Brain microvascular endothelial cell (primary cell): Measurements from ENCODE around the gene LIX1.

ENCODE experiments used
- DNase-seq: peaks from one replicate; pipeline ENCODE4 v3.0.0-alpha.2; 2020
- H3K27ac ChIP-seq: fragments of 250-450 bp; sonication (Bioruptor Pico); 2 replicates; pipeline ENCODE4 v1.5.1; 2020; ENCODE audit warnings: mild to moderate bottlenecking, moderate library complexity
- H3K27me3 ChIP-seq: fragments of 250-450 bp; sonication (Bioruptor Pico); replicated peaks from 2 replicates; pipeline ENCODE4 v1.5.1; 2020; ENCODE audit warnings: mild to moderate bottlenecking
- H3K36me3 ChIP-seq: fragments of 250-450 bp; sonication (Bioruptor Pico); replicated peaks from 2 replicates; pipeline ENCODE4 v1.5.1; 2020; ENCODE audit warnings: mild to moderate bottlenecking
- H3K4me3 ChIP-seq: 2 replicates; pipeline ENCODE4 v1.5.1; 2011; ENCODE audit warnings: low read depth, mild to moderate bottlenecking, control low read depth, low read length, moderate library complexity
- CTCF ChIP-seq: IDR thresholded peaks from 2 replicates; pipeline ENCODE4 v1.5.1; 2011; ENCODE audit warnings: low read depth, mild to moderate bottlenecking, moderate library complexity, low read length, control low read depth, inconsistent platforms; ENCODE audit errors: missing control alignments
- in situ Hi-C: cut with HindIII; loops from 2 replicates; pipeline ENCODE4 v1.10.0; 2017; ENCODE audit warnings: low sequenced_read_pairs, low pct_ligation_motif_present

Gene LIX1

DNA sequence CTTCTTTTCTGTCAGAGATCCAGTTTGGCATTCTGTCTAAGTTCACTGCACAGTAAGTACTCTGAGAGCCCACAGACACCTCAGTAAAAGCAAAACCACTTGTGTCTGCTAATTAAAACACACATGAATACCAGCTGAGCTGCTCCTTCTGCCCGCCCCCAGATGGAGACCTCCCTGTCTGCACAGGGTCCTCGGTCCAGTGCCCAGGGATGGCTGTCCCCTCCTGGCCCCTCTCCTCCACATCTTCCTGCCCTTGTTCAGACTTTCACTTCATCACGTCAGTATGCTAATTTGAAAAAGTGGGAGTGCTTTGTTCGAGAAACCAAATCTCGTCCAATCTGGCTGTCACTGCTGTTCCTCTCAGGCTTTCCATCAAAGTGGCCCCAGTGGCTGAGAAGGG, 43.5 kb downstream of the LIX1 start:
- Histone ChIP-seq H3K27me3 (no peaks in the 10 kb centered on the region), H3K27ac (no peak overlapping the region), H3K36me3 (no peaks in the 10 kb centered on the region), H3K4me3 (no peak overlapping the region)
- TF ChIP-seq CTCF = no peak
- DNase-seq = no peak
- in situ Hi-C loops = no loop called here

DNA sequence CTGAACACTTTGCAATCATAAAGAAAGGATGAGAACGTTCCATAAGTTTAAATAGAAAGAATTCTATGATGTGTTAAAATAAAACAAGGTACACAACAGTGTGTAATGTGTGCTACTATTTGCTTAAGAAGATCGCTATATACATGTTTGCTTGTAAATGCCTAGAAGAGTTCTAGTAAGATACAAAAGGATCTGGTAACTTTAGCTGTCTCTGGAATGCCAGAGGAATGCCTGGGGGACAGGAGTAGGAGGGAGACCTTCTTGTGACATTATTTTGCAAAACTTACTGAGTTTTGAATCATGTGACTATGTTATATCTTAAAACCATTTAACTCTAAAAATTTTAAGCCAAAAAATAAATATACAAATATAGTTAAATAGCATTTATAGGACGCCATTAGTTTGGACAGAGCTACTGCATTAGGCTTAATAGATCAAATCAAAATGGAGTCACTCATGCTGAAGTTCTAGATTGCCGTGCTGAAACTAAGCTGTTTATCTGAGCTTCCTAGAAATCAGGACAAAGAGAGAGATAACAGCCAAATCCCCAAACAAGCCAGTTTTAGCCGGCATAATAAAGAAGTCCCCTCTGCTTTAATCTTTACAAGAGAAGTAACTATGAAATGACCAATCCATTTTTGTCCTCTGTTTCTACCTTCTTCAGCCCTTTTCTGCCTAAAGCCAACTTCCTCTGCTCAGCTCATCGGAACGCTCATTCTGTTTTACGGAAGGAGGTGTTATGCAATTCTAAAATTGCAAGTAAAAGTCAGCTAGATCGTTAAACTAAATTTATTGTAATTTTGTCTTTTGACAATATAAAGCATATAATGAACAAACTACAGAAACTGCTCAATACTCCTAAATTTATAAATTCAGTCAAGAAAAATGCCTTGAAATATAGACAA, 44.8 kb downstream of the LIX1 start:
- in situ Hi-C loops = no loop called here
- no peak for TF ChIP-seq CTCF
- Histone ChIP-seq H3K27me3 (no peaks in the 10 kb centered on the region), H3K4me3 (no peak overlapping the region), H3K36me3 (no peaks in the 10 kb centered on the region), H3K27ac (no peak overlapping the region)
- DNase-seq = no peak

DNA sequence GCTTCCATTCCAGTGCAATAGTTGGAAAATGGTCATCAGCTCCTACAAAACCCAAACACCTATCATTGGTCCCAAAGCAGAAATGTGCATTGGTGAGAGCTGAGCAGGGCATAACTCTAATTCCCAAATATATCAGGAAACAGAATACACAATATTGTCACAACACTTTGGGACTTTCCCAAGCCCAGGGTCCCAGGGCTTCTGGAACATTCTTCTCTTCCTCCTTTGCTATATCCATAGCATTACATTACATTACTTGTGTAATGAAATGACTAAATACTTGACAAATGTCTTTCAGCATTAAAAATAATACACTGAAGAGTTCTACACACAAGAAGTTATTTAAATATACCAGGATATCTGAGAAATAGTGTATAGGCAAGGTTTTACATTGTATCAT, 45.6 kb downstream of the LIX1 start:
- no peak overlapping the region for H3K4me3 ChIP-seq
- H3K36me3 ChIP-seq = no peaks in the 10 kb centered on the region
- H3K27ac ChIP-seq = no peak overlapping the region
- no peak for TF ChIP-seq CTCF
- in situ Hi-C loops = no loop called here
- DNase-seq = no peak
- no peaks in the 10 kb centered on the region for H3K27me3 ChIP-seq

DNA sequence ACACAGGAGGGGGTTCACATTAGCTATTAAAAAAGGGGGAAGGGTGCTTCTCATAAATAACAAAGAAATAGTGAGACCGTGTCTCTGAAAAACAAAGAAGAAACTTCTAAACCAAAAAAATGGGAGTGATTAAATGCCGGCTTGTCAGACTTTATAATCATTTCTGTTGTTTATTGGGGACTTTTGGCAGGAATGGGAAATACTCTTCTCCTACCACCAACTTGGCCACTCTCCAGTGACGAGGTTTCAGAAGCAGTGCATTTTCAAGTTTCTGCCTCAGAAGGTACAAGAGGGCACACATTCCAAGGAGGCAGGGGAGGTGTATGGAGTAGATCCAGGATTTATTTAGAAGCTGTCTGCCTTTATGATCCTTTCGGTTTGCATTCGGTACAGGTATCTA, 46.2 kb downstream of the LIX1 start:
- Histone ChIP-seq H3K27me3 (no peaks in the 10 kb centered on the region), H3K4me3 (no peak overlapping the region), H3K27ac (no peak overlapping the region), H3K36me3 (no peaks in the 10 kb centered on the region)
- DNase-seq = no peak
- TF ChIP-seq CTCF = no peak
- in situ Hi-C loops = no loop called here

GRCh38 chr5:97095318-97095732, 47.1 kb downstream of the LIX1 start:
- Histone ChIP-seq H3K27me3 (no peaks in the 10 kb centered on the region), H3K4me3 (no peak overlapping the region), H3K27ac (no peak overlapping the region), H3K36me3 (no peaks in the 10 kb centered on the region)
- no peak for DNase-seq
- no peak for TF ChIP-seq CTCF
- in situ Hi-C loops = no loop called here
